NCI-H345 (cell line): Measurements from ENCODE around the gene HECW1.
A peak's percentile ranks its signal among the peaks of the same experiment; 100 is the strongest.
"Not testable (repeated sequence)": the region's sequence is repeated elsewhere in the genome, so short reads cannot be mapped to it uniquely, and the experiment has no call there.

ENCODE experiments used
- DNase-seq: peaks from one replicate; lab custom pipeline; 2025; lab: John Stamatoyannopoulos, UW

Gene HECW1

DNA sequence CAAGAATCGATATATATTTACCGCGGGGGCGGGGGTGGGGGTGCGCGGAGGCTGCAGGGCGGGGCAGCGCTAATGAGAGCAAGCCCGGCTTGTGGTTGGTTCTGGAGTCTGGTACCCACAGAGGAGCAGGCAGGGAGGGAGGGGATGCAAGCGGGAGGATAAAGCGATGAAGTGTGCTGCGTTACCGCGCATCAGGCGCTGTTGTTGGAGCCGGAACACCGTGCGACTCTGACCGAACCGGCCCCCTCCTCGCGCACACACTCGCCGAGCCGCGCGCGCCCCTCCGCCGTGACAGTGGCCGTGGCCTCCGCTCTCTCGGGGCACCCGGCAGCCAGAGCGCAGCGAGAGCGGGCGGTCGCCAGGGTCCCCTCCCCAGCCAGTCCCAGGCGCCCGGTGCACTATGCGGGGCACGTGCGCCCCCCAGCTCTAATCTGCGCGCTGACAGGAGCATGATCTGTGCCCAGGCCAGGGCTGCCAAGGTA is at the start of gene HECW1:
Gene HECW1 (plus strand): TSS at position 189 of the 482 bp plus-strand sequence. CDS start 131,259 bp downstream, outside the sequence.
- DNase-seq = peak; percentile 52

- no peak for DNase-seq
Observed at GRCh38 chr7:43071604-43072003, 40.8 kb upstream of the HECW1 start.

GRCh38 chr7:43072530-43072929 is 39.9 kb upstream of the HECW1 start:
- DNase-seq = no peak

- not testable (repeated sequence) for DNase-seq
Observed at GRCh38 chr7:43073811-43074210, 38.6 kb upstream of the HECW1 start.

DNA sequence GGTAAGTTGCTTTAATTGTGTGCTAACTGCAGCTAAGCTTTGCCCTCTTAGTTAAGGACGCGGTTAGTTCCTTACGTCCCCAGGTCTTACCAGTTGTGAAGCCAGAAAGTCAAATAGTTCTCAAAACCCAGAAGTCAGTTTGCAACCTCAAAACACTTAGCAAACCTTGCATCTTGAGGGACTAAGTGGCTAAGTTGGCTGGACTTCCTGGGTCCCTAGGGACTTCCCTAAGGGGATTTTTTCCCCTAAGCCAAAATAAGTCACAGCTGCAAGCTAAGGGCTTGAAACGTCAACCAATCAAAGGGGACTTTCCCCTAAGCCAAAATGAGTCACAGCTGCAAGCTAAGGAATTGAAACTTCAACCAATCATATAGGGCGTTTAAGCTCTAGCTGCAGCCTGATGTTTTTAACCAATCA is 36.2 kb upstream of the HECW1 start:
- no peak for DNase-seq

DNA sequence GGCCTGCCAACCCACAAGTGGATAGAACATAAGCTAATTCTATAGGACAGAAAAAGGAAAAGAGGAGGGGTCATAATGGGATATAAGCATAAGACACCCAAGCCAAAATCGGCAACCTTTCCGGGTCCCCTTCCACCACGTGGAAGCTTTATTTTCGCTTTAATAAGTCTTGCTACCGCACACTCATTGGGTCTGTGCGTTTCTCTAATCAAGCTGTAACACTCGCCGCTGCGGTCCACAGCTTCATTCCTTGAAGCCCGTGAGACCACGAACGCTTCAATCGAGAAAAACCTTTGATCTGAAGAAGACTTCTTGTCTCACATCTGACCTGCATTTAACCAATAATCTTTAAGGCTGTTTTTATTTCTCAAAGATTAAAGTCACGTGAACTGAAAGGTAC is 35.8 kb upstream of the HECW1 start:
- no peak for DNase-seq

DNA sequence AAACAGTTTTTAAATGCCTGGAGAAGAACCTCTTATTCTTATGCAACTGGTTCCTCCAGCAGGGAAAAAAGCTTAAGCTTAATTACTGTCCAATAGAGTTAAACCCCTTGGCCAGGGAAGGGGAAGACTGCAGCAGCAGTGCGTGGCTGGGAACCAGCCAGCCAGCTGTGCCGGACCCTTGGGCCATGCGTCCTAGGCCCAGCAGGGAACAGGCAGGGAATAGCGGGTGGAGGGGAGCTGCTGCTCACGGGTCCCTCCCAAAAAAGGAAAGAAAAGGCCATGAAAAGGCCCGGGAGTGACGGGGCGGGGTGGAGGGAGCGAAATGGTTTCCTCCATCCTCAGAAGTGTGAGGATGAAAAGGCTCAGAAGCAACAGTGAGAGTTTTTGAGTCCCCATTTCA is 35.2 kb upstream of the HECW1 start:
- no peak for DNase-seq

GRCh38 chr7:43077732-43078391 is 34.6 kb upstream of the HECW1 start:
- no peak for DNase-seq

DNA sequence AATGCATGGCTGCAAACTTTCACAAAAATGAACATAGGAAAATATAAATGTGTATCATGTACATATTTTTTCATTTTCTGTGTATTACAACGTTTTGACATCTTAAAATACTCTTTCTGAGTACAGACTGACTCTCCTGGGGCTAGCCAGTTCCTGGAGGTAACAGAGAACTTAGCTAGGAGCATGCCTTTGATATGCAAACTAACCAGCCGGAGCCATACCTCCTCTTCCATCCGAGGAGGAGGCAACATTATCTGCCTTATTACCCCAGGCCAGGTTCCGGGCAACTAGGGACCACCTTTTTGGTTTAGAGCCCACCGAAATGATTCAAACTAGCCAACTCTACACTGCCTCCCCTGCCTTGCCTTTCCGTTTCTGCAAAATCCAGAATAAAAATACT is 33.7 kb upstream of the HECW1 start:
- no peak for DNase-seq

GRCh38 chr7:43081603-43082002 is 30.8 kb upstream of the HECW1 start:
- no peak for DNase-seq

- DNase-seq = no peak
Observed at GRCh38 chr7:43083106-43083505, 29.3 kb upstream of the HECW1 start.

GRCh38 chr7:43085017-43085416 is 27.4 kb upstream of the HECW1 start:
- DNase-seq = no peak

DNA sequence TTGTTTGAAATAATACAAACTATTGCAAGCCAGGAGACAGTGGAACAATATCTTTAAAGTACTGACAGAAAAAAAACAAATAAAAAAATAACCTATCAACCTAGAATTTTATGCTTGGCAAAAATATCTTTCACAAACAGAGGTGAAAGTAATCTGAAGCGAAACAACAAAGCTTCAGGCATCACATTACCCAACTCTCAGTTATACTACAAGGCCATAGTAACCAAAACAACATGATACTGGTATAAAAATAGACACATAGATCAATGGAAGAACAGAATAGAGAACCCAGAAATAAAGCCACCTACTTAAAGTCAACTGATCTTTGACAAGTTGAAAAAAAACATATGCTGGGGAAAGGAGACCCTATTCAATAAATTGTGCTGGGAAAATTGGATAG is 26.5 kb upstream of the HECW1 start:
- DNase-seq = no peak

- DNase-seq = no peak
Observed at GRCh38 chr7:43092819-43093218, 19.6 kb upstream of the HECW1 start.

GRCh38 chr7:43096875-43097274 is 15.6 kb upstream of the HECW1 start:
- no peak for DNase-seq

GRCh38 chr7:43099750-43100149 is 12.7 kb upstream of the HECW1 start:
- no peak for DNase-seq

DNA sequence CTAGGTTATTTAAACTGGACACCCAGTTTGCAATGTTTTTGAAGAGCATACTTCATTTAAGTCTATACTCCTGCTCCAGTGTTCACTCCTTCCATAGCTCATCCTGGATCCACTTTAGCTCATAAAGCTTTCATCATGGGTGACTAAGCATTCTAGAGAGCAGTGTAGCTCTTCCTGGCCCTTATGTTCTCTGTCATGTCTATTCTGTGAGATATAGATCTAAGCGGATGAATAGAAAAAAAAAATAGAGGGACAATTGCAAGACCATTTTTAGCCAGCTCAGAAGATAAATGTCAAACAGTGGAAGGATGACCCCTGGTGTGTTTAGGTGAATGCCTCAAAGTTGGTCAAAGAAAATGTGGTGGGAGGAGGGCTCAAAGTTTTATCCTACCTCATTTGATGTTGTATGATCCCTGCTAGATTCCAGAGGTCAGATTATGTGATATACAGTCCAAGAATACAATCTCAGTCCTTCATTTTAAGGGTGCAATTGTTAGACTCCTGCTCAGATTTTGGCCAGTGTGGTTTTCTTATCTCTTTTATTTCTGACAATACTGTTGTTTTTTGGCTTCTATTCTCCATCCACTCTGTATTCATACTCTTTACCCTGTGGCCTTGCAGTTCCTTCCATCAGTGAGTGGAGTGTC is 7.5 kb upstream of the HECW1 start:
- no peak for DNase-seq

DNA sequence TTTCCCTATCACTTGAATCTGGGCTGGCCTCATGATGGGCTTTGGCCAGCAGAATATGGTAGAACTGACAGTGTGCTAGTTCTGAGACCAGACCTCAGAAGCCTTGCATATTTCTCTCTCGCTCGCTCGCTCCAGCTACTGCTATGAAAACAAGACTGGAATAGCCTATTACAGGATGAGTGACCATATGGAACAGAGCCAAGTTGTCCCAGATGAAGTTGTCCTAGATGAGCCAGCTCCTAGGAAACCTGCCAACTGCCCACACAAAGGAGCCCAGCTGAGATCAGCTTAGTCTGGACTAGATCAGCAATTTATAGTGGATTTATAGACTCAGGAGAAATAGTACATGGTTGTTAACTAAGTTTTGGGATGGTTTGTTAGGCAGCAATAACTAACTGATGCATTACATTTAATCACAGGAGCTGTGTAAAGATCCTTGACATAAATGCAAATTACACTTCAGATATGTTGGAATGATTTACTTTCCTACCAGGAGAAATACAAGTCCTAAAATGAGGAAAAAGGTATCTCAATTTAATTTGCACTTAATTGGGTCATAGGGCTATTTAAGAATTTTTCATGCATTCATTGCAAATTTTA is 6.8 kb upstream of the HECW1 start:
- no peak for DNase-seq

- peak; percentile 67 for DNase-seq
Observed at GRCh38 chr7:43108255-43109011, 4.0 kb upstream of the HECW1 start.

DNA sequence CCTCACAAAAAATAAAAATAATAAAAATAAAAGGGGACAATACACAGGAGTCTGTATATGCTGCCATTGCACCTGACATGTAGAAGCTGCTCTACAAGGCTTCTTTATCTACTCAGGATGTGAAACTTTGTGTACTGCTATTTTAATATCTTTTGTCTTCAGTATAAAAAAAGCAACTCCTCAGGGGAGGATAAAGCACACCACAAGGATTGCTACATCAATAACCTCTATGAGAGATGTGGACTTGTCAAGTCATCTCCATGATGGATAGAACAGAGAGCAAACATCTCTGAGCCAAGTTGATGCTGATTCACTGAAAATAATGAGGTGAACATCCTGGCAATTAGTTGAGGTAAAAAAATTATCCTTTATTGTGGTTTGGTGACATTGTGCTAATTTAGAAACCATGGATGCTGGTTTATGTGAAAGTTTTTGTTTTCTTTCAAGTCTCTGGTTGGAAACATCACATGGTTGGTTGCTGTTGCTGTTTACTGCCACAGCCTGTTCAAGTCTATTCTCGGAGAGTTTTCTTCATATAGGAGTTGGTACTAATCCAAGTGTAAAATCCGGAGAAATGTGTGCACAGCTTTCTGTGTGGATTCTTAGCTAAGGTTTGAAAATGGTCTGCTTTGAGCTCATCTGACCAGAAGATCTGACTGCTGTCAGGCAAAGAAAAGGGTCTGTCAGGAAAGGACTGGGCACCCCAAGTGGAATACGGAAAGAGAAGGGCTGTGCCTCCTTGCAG is 1.5 kb upstream of the HECW1 start:
- DNase-seq = no peak

DNA sequence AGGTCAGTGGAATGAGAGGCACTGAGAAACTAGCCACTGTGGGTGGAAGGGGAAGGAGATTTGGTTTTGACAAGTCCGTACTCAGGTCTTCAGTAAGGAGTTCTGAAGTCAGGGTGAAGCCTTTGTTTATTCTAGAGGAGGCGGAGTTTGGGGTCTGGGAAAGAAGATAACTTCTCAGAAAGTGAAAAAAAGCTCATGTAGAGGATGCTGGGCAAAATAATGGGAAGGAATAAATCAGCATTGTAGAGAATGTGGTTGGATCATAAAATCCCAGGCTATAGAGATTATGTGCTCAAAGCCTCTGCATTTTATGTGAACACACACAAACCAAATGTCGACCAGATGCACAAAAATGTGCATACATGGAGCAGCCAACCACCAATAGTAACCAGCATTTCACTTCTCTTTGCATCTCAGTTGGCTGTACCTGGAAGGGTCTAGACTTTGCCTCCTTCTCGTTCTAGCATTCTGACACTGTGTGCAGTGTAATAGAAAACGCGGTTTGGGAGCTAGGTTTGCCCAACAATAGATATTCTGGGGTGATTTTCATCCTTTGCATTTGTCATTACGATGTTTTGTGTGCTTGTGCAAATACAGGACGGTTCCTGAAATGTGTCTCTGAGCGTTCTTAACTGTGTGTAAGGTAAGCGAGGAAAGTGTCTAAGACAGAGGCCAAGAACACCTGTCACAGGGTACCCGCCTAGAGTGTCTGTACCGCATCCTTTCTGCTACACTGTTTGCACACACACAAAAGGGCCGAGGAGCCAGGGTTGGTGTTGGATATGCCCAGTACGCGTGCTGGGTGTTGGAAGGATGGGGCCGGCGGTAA is 603 bp upstream of the HECW1 start:
- DNase-seq = no peak
